HepG2 (cell line): Measurements from ENCODE around the gene PMIS2. TPM values are rescaled to one million over a fixed set of nuclear protein-coding genes. Genes with fewer than 3 reads are reported as not detected.

Experiments used
- CEBPB ChIP-seq: IDR thresholded peaks from 2 replicates; pipeline ENCODE4 v1.6.1; 2011; ENCODE audit warnings: low read depth, low read length, improper control_type of control experiment, borderline replicate concordance
- DPF2 ChIP-seq: sonication (generic); formaldehyde crosslinking; IDR thresholded peaks from 2 replicates; pipeline ENCODE4 v1.4.0; 2020; ENCODE audit warnings: mild to moderate bottlenecking, low read depth, missing genetic modification reagents, borderline replicate concordance
- ISX ChIP-seq: sonication (generic); formaldehyde crosslinking; conservative IDR thresholded peaks from 2 replicates; pipeline ENCODE4 v1.5.0; 2020; ENCODE audit warnings: missing genetic modification reagents
- NCOA2 ChIP-seq: sonication (generic); formaldehyde crosslinking; IDR thresholded peaks from 2 replicates; pipeline ENCODE4 v1.8.0; 2022; ENCODE audit warnings: inconsistent platforms
- NFATC3 ChIP-seq: sonication (generic); formaldehyde crosslinking; IDR thresholded peaks from 2 replicates; pipeline ENCODE4 v1.5.1; 2020; ENCODE audit warnings: mild to moderate bottlenecking, missing genetic modification reagents
- NFE2 ChIP-seq: sonication (generic); formaldehyde crosslinking; IDR thresholded peaks from 2 replicates; pipeline ENCODE4 v1.4.0; 2020; ENCODE audit warnings: missing genetic modification reagents
- NONO ChIP-seq, 2 experiments: fragments of 450-650 bp in 1 of 2; sonication (generic) in 1 of 2; formaldehyde crosslinking in 1 of 2; IDR thresholded peaks in 1 of 2; conservative IDR thresholded peaks in 1 of 2; 2 replicates each; pipeline versions ENCODE4 v1.6.1 to v1.8.0; 2017 to 2022; ENCODE audit warnings: mild to moderate bottlenecking in 1 of 2, missing genetic modification reagents in 1 of 2, moderate library complexity in 1 of 2
- NRL ChIP-seq: sonication (generic); formaldehyde crosslinking; IDR thresholded peaks from 2 replicates; pipeline ENCODE4 v1.5.0; 2020; ENCODE audit warnings: missing genetic modification reagents, mild to moderate bottlenecking, moderate library complexity, borderline replicate concordance
- POGZ ChIP-seq: sonication (generic); formaldehyde crosslinking; IDR thresholded peaks from 2 replicates; pipeline ENCODE4 v1.4.0; 2020; ENCODE audit warnings: mild to moderate bottlenecking, missing genetic modification reagents
- POLR2AphosphoS2 ChIP-seq: IDR thresholded peaks from 2 replicates; pipeline ENCODE4 v1.6.1; 2011; ENCODE audit warnings: low read depth, low read length, improper control_type of control experiment
- PRPF4 ChIP-seq: fragments of 200-400 bp; formaldehyde crosslinking; IDR thresholded peaks from 2 replicates; pipeline ENCODE4 v1.6.1; 2016; ENCODE audit warnings: low read length, low read depth; ENCODE audit not compliant: poor library complexity, severe bottlenecking
- SAFB2 ChIP-seq: sonication (generic); formaldehyde crosslinking; IDR thresholded peaks from 2 replicates; pipeline ENCODE4 v1.5.1; 2020; ENCODE audit warnings: missing genetic modification reagents, low read depth, mild to moderate bottlenecking, borderline replicate concordance
- SRF ChIP-seq: IDR thresholded peaks from 2 replicates; pipeline ENCODE4 v1.6.1; 2011; ENCODE audit warnings: mild to moderate bottlenecking, low read depth, low read length, moderate library complexity
- SSRP1 ChIP-seq: IDR thresholded peaks from 2 replicates; pipeline ENCODE4 v1.6.1; 2016; ENCODE audit warnings: control low read depth
- ZBTB3 ChIP-seq: sonication (generic); formaldehyde crosslinking; IDR thresholded peaks from 2 replicates; pipeline ENCODE4 v1.4.0; 2020; ENCODE audit warnings: low read depth, mild to moderate bottlenecking, moderate library complexity, missing genetic modification reagents, borderline replicate concordance
- ZNF136 ChIP-seq: sonication (generic); formaldehyde crosslinking; IDR thresholded peaks from 2 replicates; pipeline ENCODE4 v1.8.1; 2022; ENCODE audit warnings: low read depth, mild to moderate bottlenecking, moderate library complexity, missing genetic modification reagents
- ZNF138 ChIP-seq: sonication (generic); formaldehyde crosslinking; IDR thresholded peaks from 2 replicates; pipeline ENCODE4 v1.5.0; 2020; ENCODE audit warnings: mild to moderate bottlenecking, low read depth, missing genetic modification reagents
- ZNF430 ChIP-seq: sonication (generic); formaldehyde crosslinking; IDR thresholded peaks from 2 replicates; pipeline ENCODE4 v1.9.0; 2021; ENCODE audit warnings: mild to moderate bottlenecking, missing genetic modification reagents
- ZNF468 ChIP-seq: sonication (generic); formaldehyde crosslinking; IDR thresholded peaks from 2 replicates; pipeline ENCODE4 v1.8.0; 2022; ENCODE audit warnings: mild to moderate bottlenecking, moderate library complexity, missing genetic modification reagents
- ZNF501 ChIP-seq: sonication (generic); formaldehyde crosslinking; IDR thresholded peaks from 2 replicates; pipeline ENCODE4 v1.5.1; 2020; ENCODE audit warnings: mild to moderate bottlenecking, moderate library complexity, missing genetic modification reagents
- ZNF549 ChIP-seq: sonication (generic); formaldehyde crosslinking; IDR thresholded peaks from 2 replicates; pipeline ENCODE4 v1.5.0; 2020; ENCODE audit warnings: missing genetic modification reagents
- ZNF7 ChIP-seq: IDR thresholded peaks from 2 replicates; pipeline ENCODE4 v1.6.1; 2016; ENCODE audit warnings: missing biosample characterization, missing genetic modification reagents
- ZNF737 ChIP-seq: sonication (generic); formaldehyde crosslinking; IDR thresholded peaks from 2 replicates; pipeline ENCODE4 v1.5.0; 2020; ENCODE audit warnings: missing genetic modification reagents, mild to moderate bottlenecking, borderline replicate concordance
- ZSCAN30 ChIP-seq: sonication (generic); formaldehyde crosslinking; IDR thresholded peaks from 2 replicates; pipeline ENCODE4 v1.5.0; 2020; ENCODE audit warnings: mild to moderate bottlenecking, missing genetic modification reagents
- polyA plus RNA-seq, 8 experiments: library from polyadenylated mRNA; depleted of rRNA in 3 of 8; stranded (reverse) in 7 of 8; unstranded in 1 of 8; fragments of >200 nt; fragmentation: Illumina TruSeq in 4 of 8; extraction: Trizol in 4 of 8; gene quantifications; 2 replicates each; pipeline versions ENCODE4 v1.2.1 to v1.2.3, GENCODE V29; 2011 to 2016; ENCODE audit warnings: low read depth in 4 of 8, missing spikeins in 1 of 8, mixed read lengths in 1 of 8; ENCODE audit not compliant: insufficient read depth in 1 of 8
- total RNA-seq, 5 experiments: library from RNA; depleted of rRNA; stranded (reverse); fragments of >200 nt; fragmentation: Illumina TruSeq; extraction: Trizol; gene quantifications; 2 replicates each; pipeline ENCODE4 v1.2.3, GENCODE V29; 2016; ENCODE audit warnings: low read depth in 1 of 5
- TF ChIP-seq, protein P1 (sequence below): sonication (generic); formaldehyde crosslinking; IDR thresholded peaks from 2 replicates; pipeline ENCODE4 v1.5.0; 2020; ENCODE audit warnings: mild to moderate bottlenecking, missing genetic modification reagents
- TF ChIP-seq, protein P2 (sequence below): sonication (generic); formaldehyde crosslinking; IDR thresholded peaks from 2 replicates; pipeline ENCODE4 v1.5.0; 2020; ENCODE audit warnings: missing genetic modification reagents

PMIS2 gene
- total and polyA plus RNA-seq, 2 of the 13 experiments (the other 11 are each of a cell fraction or from before 2014, with no cell fraction given): not detected

GRCh38 chr19:35628565-35629331, 42.8 kb downstream of the PMIS2 start, which contains the start of gene RBM42 (continued):
- TF ChIP-seq, protein P1, sequence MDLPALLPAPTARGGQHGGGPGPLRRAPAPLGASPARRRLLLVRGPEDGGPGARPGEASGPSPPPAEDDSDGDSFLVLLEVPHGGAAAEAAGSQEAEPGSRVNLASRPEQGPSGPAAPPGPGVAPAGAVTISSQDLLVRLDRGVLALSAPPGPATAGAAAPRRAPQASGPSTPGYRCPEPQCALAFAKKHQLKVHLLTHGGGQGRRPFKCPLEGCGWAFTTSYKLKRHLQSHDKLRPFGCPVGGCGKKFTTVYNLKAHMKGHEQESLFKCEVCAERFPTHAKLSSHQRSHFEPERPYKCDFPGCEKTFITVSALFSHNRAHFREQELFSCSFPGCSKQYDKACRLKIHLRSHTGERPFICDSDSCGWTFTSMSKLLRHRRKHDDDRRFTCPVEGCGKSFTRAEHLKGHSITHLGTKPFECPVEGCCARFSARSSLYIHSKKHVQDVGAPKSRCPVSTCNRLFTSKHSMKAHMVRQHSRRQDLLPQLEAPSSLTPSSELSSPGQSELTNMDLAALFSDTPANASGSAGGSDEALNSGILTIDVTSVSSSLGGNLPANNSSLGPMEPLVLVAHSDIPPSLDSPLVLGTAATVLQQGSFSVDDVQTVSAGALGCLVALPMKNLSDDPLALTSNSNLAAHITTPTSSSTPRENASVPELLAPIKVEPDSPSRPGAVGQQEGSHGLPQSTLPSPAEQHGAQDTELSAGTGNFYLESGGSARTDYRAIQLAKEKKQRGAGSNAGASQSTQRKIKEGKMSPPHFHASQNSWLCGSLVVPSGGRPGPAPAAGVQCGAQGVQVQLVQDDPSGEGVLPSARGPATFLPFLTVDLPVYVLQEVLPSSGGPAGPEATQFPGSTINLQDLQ (CRISPR knock-in tag): no peak
- TF ChIP-seq ZNF501 (peak; percentile 63), POLR2AphosphoS2 (no peak), ZNF737 (no peak), ZNF138 (CRISPR knock-in tag) (no peak), ZBTB3 (CRISPR knock-in tag) (no peak), ZNF7 (CRISPR knock-in tag) (no peak), DPF2 (no peak), NCOA2 (CRISPR knock-in tag) (peak; percentile 30; the same call in 1 of the 2 replicates), NONO (IDR thresholded peaks at IDR 0.05) (no peak), NONO (CRISPR knock-in tag; conservative IDR thresholded peaks at IDR 0.05) (peak; percentile 90), ZNF549 (CRISPR knock-in tag) (no peak), ISX (CRISPR knock-in tag) (peak; percentile 89; the same call in 1 of the 2 replicates), CEBPB (peak; percentile 51; the same call in 1 of the 2 replicates), ZSCAN30 (CRISPR knock-in tag) (no peak), ZNF430 (CRISPR knock-in tag) (no peak), NFATC3 (CRISPR knock-in tag) (no peak), ZNF468 (CRISPR knock-in tag) (no peak), NFE2 (CRISPR knock-in tag) (no peak), POGZ (peak; percentile 97), SAFB2 (CRISPR knock-in tag) (no peak), ZNF136 (CRISPR knock-in tag) (no peak), SRF (peak; percentile 91), PRPF4 (no peak), NRL (CRISPR knock-in tag) (no peak), SSRP1 (CRISPR knock-in tag) (no peak)
- TF ChIP-seq, protein P2, sequence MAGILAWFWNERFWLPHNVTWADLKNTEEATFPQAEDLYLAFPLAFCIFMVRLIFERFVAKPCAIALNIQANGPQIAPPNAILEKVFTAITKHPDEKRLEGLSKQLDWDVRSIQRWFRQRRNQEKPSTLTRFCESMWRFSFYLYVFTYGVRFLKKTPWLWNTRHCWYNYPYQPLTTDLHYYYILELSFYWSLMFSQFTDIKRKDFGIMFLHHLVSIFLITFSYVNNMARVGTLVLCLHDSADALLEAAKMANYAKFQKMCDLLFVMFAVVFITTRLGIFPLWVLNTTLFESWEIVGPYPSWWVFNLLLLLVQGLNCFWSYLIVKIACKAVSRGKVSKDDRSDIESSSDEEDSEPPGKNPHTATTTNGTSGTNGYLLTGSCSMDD: no peak
